Neural progenitor cell (in vitro differentiated cells): ENCODE measurements around the gene ZNF683. TPM values are rescaled to one million over a fixed set of nuclear protein-coding genes. Genes with fewer than 3 reads are reported as not detected.
A peak's percentile ranks its signal among the peaks of the same experiment; 100 is the strongest.

Source experiments
- DNase-seq: peaks from one replicate; pipeline ENCODE4 v3.0.0-alpha.2; 2016; ENCODE audit warnings: low spot score
- H2AFZ ChIP-seq: fragments of 200-600 bp; sonication (generic); replicated peaks from 2 replicates; pipeline ENCODE4 v1.6.1; 2016; ENCODE audit warnings: antibody characterized with exemption
- H3F3A ChIP-seq: fragments of 200-600 bp; sonication (generic); 2 replicates; pipeline ENCODE4 v1.6.1; 2016; ENCODE audit warnings: antibody characterized with exemption, low read depth
- H3K27ac ChIP-seq: fragments of 200-600 bp; sonication (generic); 2 replicates; pipeline ENCODE4 v1.5.1; 2016; ENCODE audit warnings: mild to moderate bottlenecking
- H3K27me3 ChIP-seq: fragments of 200-600 bp; sonication (generic); 2 replicates; pipeline ENCODE4 v1.6.1; 2016; ENCODE audit warnings: mild to moderate bottlenecking, moderate library complexity
- H3K36me3 ChIP-seq: fragments of 200-600 bp; sonication (generic); 2 replicates; pipeline ENCODE4 v1.5.1; 2016
- H3K4me1 ChIP-seq: fragments of 200-600 bp; sonication (generic); 2 replicates; pipeline ENCODE4 v1.6.1; 2016; ENCODE audit warnings: mixed run types
- H3K4me2 ChIP-seq: fragments of 200-600 bp; sonication (generic); 2 replicates; pipeline ENCODE4 v1.6.1; 2016
- H3K4me3 ChIP-seq: fragments of 200-600 bp; sonication (generic); 2 replicates; pipeline ENCODE4 v1.5.1; 2016
- H3K79me2 ChIP-seq: fragments of 200-600 bp; sonication (generic); 2 replicates; pipeline ENCODE4 v1.6.1; 2016; ENCODE audit warnings: low read depth
- H3K9ac ChIP-seq: fragments of 200-600 bp; sonication (generic); 2 replicates; pipeline ENCODE4 v1.6.1; 2016
- H3K9me3 ChIP-seq: fragments of 200-600 bp; sonication (generic); 2 replicates; pipeline ENCODE4 v1.5.1; 2016; ENCODE audit warnings: low read depth
- H4K20me1 ChIP-seq: fragments of 200-600 bp; sonication (generic); 2 replicates; pipeline ENCODE4 v1.6.1; 2016; ENCODE audit warnings: low read depth
- H3K27ac Mint-ChIP-seq: 3 replicates; pipeline ENCODE4 v1.8.0; 2021; ENCODE audit warnings: mixed read lengths
- H3K27me3 Mint-ChIP-seq: 2 replicates; pipeline ENCODE4 v1.8.0; 2022; ENCODE audit warnings: low read depth, mild to moderate bottlenecking, inconsistent platforms, moderate library complexity, mixed read lengths; ENCODE audit not compliant: insufficient read depth
- H3K36me3 Mint-ChIP-seq: 3 replicates; pipeline ENCODE4 v1.8.0; 2021; ENCODE audit warnings: mixed read lengths
- H3K4me1 Mint-ChIP-seq: 3 replicates; pipeline ENCODE4 v1.8.0; 2021; ENCODE audit warnings: mixed read lengths
- H3K4me3 Mint-ChIP-seq: 3 replicates; pipeline ENCODE4 v1.8.0; 2021; ENCODE audit warnings: mild to moderate bottlenecking, moderate library complexity, mixed read lengths
- H3K9me3 Mint-ChIP-seq: 3 replicates; pipeline ENCODE4 v1.8.0; 2020; ENCODE audit warnings: mixed read lengths
- EZH2 ChIP-seq: fragments of 200-600 bp; sonication (generic); IDR thresholded peaks from 2 replicates; pipeline ENCODE4 v1.6.1; 2017; ENCODE audit warnings: antibody characterized with exemption, mild to moderate bottlenecking, moderate library complexity
- EZH2phosphoT487 ChIP-seq: fragments of 200-600 bp; sonication (generic); IDR thresholded peaks from 2 replicates; pipeline ENCODE4 v1.6.1; 2017; ENCODE audit warnings: antibody characterized with exemption
- total RNA-seq: library from RNA; depleted of rRNA; stranded (reverse); fragments of >200 nt; gene quantifications from 2 replicates; pipeline ENCODE4 v1.2.3, GENCODE V29; 2015; ENCODE audit warnings: low replicate concordance
- TF ChIP-seq, protein P1 (sequence below): fragments of 200-600 bp; sonication (generic); IDR thresholded peaks from 2 replicates; pipeline ENCODE4 v1.5.1; 2017; ENCODE audit warnings: antibody characterized with exemption, mild to moderate bottlenecking

Gene ZNF683
- total RNA-seq, 1 donor from 2014 or later: not detected

DNA sequence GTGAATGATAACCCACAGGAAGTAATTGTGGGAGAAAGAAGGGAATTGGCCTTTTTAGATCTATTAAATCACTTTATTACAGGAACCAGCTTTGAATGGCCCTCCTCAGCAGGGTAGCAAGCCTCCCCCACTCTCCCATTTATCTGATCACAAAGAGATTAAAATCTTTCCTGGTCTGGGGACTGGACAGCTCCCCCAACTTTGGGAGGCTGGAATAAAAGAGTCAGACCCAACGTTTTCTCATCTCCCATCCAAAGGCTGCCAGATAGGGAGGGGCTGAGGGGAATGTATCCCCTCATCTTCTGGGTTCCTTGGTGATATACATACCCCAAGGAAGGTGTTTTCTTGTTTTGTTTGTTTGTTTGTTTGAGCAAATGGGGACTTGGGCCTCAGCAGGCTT lies 40.5 kb upstream of the ZNF683 start:
- H3K27me3 Mint-ChIP-seq: peaks cover 8% of the 10 kb centered on the region
- H3K79me2 ChIP-seq: peaks cover 76% of the 10 kb centered on the region
- peaks cover 71% of the 10 kb centered on the region for H4K20me1 ChIP-seq
- TF ChIP-seq EZH2phosphoT487: no peak
- TF ChIP-seq EZH2: no peak
- no peaks in the 10 kb centered on the region for H3K27me3 ChIP-seq
- H3K27ac Mint-ChIP-seq: peak overlapping the region; percentile 58
- H3K36me3 Mint-ChIP-seq: peaks cover 18% of the 10 kb centered on the region
- no peaks in the 10 kb centered on the region for H3K9me3 Mint-ChIP-seq
- H3K4me1 ChIP-seq: peaks cover 51% of the 10 kb centered on the region
- peak overlapping the region; percentile 99 for H3K4me3 Mint-ChIP-seq
- peak; percentile 50 for DNase-seq
- H3K9me3 ChIP-seq: no peaks in the 10 kb centered on the region
- H3K4me2 ChIP-seq: peak overlapping the region; percentile 100
- H3F3A ChIP-seq: peaks cover 92% of the 10 kb centered on the region
- H3K4me3 ChIP-seq: peak overlapping the region; percentile 90
- peaks cover 72% of the 10 kb centered on the region for H3K4me1 Mint-ChIP-seq
- peak overlapping the region; percentile 95 for H3K27ac ChIP-seq
- H2AFZ ChIP-seq: no peak overlapping the region
- H3K36me3 ChIP-seq: peaks cover 4% of the 10 kb centered on the region
- H3K9ac ChIP-seq: no peak overlapping the region

DNA sequence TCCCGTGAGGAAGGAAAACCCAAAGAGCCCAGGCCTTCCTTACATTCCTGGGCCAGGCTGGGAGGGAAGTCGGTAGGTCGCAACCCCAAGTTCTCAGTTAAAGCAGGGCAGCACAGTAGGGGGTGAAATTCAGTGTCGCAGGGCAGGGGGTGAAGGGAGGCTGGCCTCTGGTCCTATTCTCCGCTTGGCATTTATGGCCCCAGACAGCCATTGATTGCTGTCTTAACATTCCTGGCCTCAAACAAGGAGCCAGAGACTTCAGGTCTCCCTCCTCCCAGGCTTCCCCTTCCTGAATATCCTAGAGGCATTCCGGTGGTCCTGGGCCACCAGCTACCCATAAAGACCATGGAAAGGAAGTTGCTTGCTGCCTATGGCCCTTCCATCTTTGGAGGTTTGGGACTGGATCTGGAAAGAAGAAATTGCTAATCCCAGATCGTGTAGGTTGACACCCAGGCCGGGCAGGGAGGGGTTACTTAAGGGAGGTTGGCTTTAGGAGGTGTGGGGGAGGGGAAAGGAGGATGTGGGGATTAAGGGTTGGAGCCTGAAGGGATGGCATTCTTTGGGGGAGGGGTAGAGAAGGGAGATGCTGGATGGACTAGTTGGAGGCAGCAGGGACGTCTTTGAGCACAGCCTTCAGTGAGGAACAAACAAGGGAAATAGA lies 39.8 kb upstream of the ZNF683 start:
- Histone ChIP-seq H3F3A (peaks cover 85% of the 10 kb centered on the region), H2AFZ (no peak overlapping the region), H3K4me1 (peaks cover 44% of the 10 kb centered on the region), H3K36me3 (peaks cover 4% of the 10 kb centered on the region), H3K27me3 (no peaks in the 10 kb centered on the region), H3K79me2 (peaks cover 69% of the 10 kb centered on the region), H3K4me2 (peak overlapping the region; percentile 100), H3K9ac (peak overlapping the region; percentile 39), H3K4me3 (peak overlapping the region; percentile 90), H3K9me3 (no peaks in the 10 kb centered on the region), H4K20me1 (peaks cover 64% of the 10 kb centered on the region), H3K27ac (peak overlapping the region; percentile 95)
- H3K9me3 Mint-ChIP-seq: no peaks in the 10 kb centered on the region
- TF ChIP-seq EZH2phosphoT487: no peak
- H3K27me3 Mint-ChIP-seq: peaks cover 8% of the 10 kb centered on the region
- H3K4me1 Mint-ChIP-seq: peaks cover 65% of the 10 kb centered on the region
- peak overlapping the region; percentile 97 for H3K27ac Mint-ChIP-seq
- peaks cover 18% of the 10 kb centered on the region for H3K36me3 Mint-ChIP-seq
- peak; percentile 94 for DNase-seq
- H3K4me3 Mint-ChIP-seq: peak overlapping the region; percentile 99

GRCh38 chr1:26411624-26412074 lies 39.1 kb upstream of the ZNF683 start:
- peaks cover 40% of the 10 kb centered on the region for H3K4me1 ChIP-seq
- no peaks in the 10 kb centered on the region for H3K27me3 ChIP-seq
- peak overlapping the region; percentile 39 for H3K9ac ChIP-seq
- H4K20me1 ChIP-seq: peaks cover 58% of the 10 kb centered on the region
- H3K27me3 Mint-ChIP-seq: peaks cover 14% of the 10 kb centered on the region
- H3K4me3 ChIP-seq: peak overlapping the region; percentile 90
- TF ChIP-seq, protein P1, sequence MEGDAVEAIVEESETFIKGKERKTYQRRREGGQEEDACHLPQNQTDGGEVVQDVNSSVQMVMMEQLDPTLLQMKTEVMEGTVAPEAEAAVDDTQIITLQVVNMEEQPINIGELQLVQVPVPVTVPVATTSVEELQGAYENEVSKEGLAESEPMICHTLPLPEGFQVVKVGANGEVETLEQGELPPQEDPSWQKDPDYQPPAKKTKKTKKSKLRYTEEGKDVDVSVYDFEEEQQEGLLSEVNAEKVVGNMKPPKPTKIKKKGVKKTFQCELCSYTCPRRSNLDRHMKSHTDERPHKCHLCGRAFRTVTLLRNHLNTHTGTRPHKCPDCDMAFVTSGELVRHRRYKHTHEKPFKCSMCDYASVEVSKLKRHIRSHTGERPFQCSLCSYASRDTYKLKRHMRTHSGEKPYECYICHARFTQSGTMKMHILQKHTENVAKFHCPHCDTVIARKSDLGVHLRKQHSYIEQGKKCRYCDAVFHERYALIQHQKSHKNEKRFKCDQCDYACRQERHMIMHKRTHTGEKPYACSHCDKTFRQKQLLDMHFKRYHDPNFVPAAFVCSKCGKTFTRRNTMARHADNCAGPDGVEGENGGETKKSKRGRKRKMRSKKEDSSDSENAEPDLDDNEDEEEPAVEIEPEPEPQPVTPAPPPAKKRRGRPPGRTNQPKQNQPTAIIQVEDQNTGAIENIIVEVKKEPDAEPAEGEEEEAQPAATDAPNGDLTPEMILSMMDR: no peak
- TF ChIP-seq EZH2 (no peak), EZH2phosphoT487 (no peak)
- no peak overlapping the region for H2AFZ ChIP-seq
- peak overlapping the region; percentile 99 for H3K4me3 Mint-ChIP-seq
- peaks cover 4% of the 10 kb centered on the region for H3K36me3 ChIP-seq
- no peaks in the 10 kb centered on the region for H3K9me3 ChIP-seq
- H3K4me1 Mint-ChIP-seq: peaks cover 60% of the 10 kb centered on the region
- no peaks in the 10 kb centered on the region for H3K9me3 Mint-ChIP-seq
- peak overlapping the region; percentile 97 for H3K27ac Mint-ChIP-seq
- H3K27ac ChIP-seq: peak overlapping the region; percentile 95
- peak; percentile 63 for DNase-seq
- peak overlapping the region; percentile 100 for H3K4me2 ChIP-seq
- H3K36me3 Mint-ChIP-seq: peaks cover 18% of the 10 kb centered on the region
- H3K79me2 ChIP-seq: peaks cover 63% of the 10 kb centered on the region
- H3F3A ChIP-seq: peaks cover 78% of the 10 kb centered on the region

- peak within 1 kb of the TSS; percentile 100 for H3K4me2 ChIP-seq
These were observed 38.4 kb upstream of the ZNF683 start, which contains the start of gene LIN28A for GRCh38 chr1:26410706-26411623. LIN28A (plus strand) TSS chr1:26410817; CDS start chr1:26410892, 75 bp downstream.

More at GRCh38 chr1:26410706-26411623, 38.4 kb upstream of the ZNF683 start, which contains the start of gene LIN28A:
- Histone ChIP-seq H3K9me3 (no peaks in the 10 kb centered on the region), H2AFZ (no peak within 1 kb of the TSS), H4K20me1 (peaks cover 51% of the 10 kb centered on the region), H3K79me2 (peaks cover 56% of the 10 kb centered on the region), H3F3A (peaks cover 71% of the 10 kb centered on the region), H3K27ac (peak within 1 kb of the TSS; percentile 98), H3K36me3 (peaks cover 2% of the 10 kb centered on the region), H3K27me3 (no peaks in the 10 kb centered on the region), H3K4me3 (peak within 1 kb of the TSS; percentile 90), H3K4me1 (peaks cover 33% of the 10 kb centered on the region), H3K9ac (peak within 1 kb of the TSS; percentile 54)
- DNase-seq: peak; percentile 63
- peak within 1 kb of the TSS; percentile 99 for H3K4me3 Mint-ChIP-seq
- H3K27me3 Mint-ChIP-seq: peaks cover 14% of the 10 kb centered on the region
- peak within 1 kb of the TSS; percentile 99 for H3K27ac Mint-ChIP-seq
- TF ChIP-seq, protein P1: no peak
- TF ChIP-seq EZH2phosphoT487 (no peak), EZH2 (no peak)
- peaks cover 18% of the 10 kb centered on the region for H3K36me3 Mint-ChIP-seq
- no peaks in the 10 kb centered on the region for H3K9me3 Mint-ChIP-seq
- peaks cover 55% of the 10 kb centered on the region for H3K4me1 Mint-ChIP-seq
